Transverse colon (tissue), 3 donors: ENCODE measurements around the gene SERINC5.

ENCODE experiments used
- CTCF ChIP-seq, 5 experiments: fragments of 200-600 bp in 3 of 5; fragments of 450-650 bp in 2 of 5; sonication (generic) in 3 of 5; IDR thresholded peaks; 1 replicate in 2 of 5; 2 replicates in 3 of 5; pipeline ENCODE4 v1.5.1; 2016 to 2017; ENCODE audit warnings: antibody characterized with exemption in 5 of 5, inconsistent platforms in 3 of 5, mild to moderate bottlenecking in 2 of 5, moderate library complexity in 1 of 5
- EP300 ChIP-seq: sonication (generic); formaldehyde crosslinking; IDR thresholded peaks from one replicate; pipeline ENCODE4 v1.6.1; 2017; ENCODE audit warnings: antibody characterized with exemption, low read depth

DNA sequence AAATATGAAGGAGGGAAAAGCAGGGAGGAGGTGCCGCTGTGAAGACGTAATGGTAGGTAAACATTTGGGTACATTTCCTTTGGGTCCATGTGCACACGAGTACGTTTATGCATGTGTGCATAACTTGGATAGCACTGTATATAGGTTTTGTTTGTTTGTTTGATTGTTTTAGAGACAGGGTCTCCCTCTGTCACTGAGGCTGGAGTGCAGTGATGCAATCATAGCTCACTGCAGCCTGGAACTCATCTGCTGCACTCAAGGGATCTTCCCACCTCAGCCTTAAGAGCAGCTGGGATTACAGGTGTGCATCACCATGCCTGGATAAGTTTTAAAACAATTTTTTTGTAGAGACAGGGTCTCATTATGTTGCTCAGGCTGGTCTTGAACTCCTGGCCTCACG, 126.7 kb downstream of the SERINC5 start:
- TF ChIP-seq CTCF (IDR thresholded peaks at IDR 0.05) (no peak), EP300 (no peak)
